HepG2 (cell line): ENCODE measurements around the gene PSEN2. TPM values are rescaled to one million over a fixed set of nuclear protein-coding genes. Genes with fewer than 3 reads are reported as not detected.

ENCODE experiments used
- CBX5 ChIP-seq: sonication (generic); formaldehyde crosslinking; IDR thresholded peaks from 2 replicates; pipeline ENCODE4 v1.4.0; 2020; ENCODE audit warnings: missing genetic modification reagents, borderline replicate concordance
- CCDC6 ChIP-seq: sonication (generic); formaldehyde crosslinking; IDR thresholded peaks from 2 replicates; pipeline ENCODE4 v1.8.1; 2022; ENCODE audit warnings: mild to moderate bottlenecking, missing genetic modification reagents, moderate library complexity
- DBP ChIP-seq: sonication (generic); formaldehyde crosslinking; IDR thresholded peaks from 2 replicates; pipeline ENCODE4 v1.4.0; 2020; ENCODE audit warnings: missing genetic modification reagents; ENCODE audit errors: not compliant biosample characterization
- GPBP1L1 ChIP-seq: sonication (generic); formaldehyde crosslinking; IDR thresholded peaks from 2 replicates; pipeline ENCODE4 v1.5.0; 2020; ENCODE audit warnings: mild to moderate bottlenecking, missing genetic modification reagents
- HIC2 ChIP-seq: sonication (generic); formaldehyde crosslinking; IDR thresholded peaks from 2 replicates; pipeline ENCODE4 v1.9.0; 2022; ENCODE audit warnings: low read depth, missing genetic modification reagents
- JUND ChIP-seq: sonication (generic); formaldehyde crosslinking; IDR thresholded peaks from 2 replicates; pipeline ENCODE4 v1.8.0; 2022; ENCODE audit warnings: mild to moderate bottlenecking, missing genetic modification reagents
- KLF15 ChIP-seq: sonication (generic); formaldehyde crosslinking; IDR thresholded peaks from 2 replicates; pipeline ENCODE4 v1.8.1; 2023; ENCODE audit warnings: borderline replicate concordance, mild to moderate bottlenecking, inconsistent platforms, missing genetic modification reagents, mixed read lengths
- PAXIP1 ChIP-seq: sonication (generic); formaldehyde crosslinking; conservative IDR thresholded peaks from 2 replicates; pipeline ENCODE4 v1.4.0; 2020; ENCODE audit warnings: mild to moderate bottlenecking, missing genetic modification reagents, moderate library complexity
- SP5 ChIP-seq: IDR thresholded peaks from 2 replicates; pipeline ENCODE4 v1.6.1; 2016; ENCODE audit warnings: low read depth, borderline replicate concordance
- SYNCRIP ChIP-seq: fragments of 200-400 bp; formaldehyde crosslinking; IDR thresholded peaks from 2 replicates; pipeline ENCODE4 v1.6.1; 2018; ENCODE audit warnings: mild to moderate bottlenecking, low read depth, low read length; ENCODE audit not compliant: insufficient read depth
- TARDBP ChIP-seq: sonication (generic); formaldehyde crosslinking; IDR thresholded peaks from 2 replicates; pipeline ENCODE4 v1.8.0; 2022; ENCODE audit warnings: mild to moderate bottlenecking, missing genetic modification reagents
- TFDP2 ChIP-seq: sonication (generic); formaldehyde crosslinking; IDR thresholded peaks from 2 replicates; pipeline ENCODE4 v1.4.0; 2020; ENCODE audit warnings: missing genetic modification reagents
- TMF1 ChIP-seq: sonication (generic); formaldehyde crosslinking; IDR thresholded peaks from 2 replicates; pipeline ENCODE4 v1.8.1; 2022; ENCODE audit warnings: low read depth, missing genetic modification reagents
- ZBTB7A ChIP-seq: sonication (generic); formaldehyde crosslinking; IDR thresholded peaks from 2 replicates; pipeline ENCODE4 v1.8.0; 2022; ENCODE audit warnings: mild to moderate bottlenecking, missing genetic modification reagents
- ZNF512 ChIP-seq: sonication (generic); formaldehyde crosslinking; IDR thresholded peaks from 2 replicates; pipeline ENCODE4 v1.4.0; 2020; ENCODE audit warnings: mild to moderate bottlenecking, missing genetic modification reagents
- ZNF564 ChIP-seq: sonication (generic); formaldehyde crosslinking; IDR thresholded peaks from 2 replicates; pipeline ENCODE4 v1.8.1; 2023; ENCODE audit warnings: mild to moderate bottlenecking, missing genetic modification reagents
- ZNF720 ChIP-seq: sonication (generic); formaldehyde crosslinking; IDR thresholded peaks from 2 replicates; pipeline ENCODE4 v1.4.0; 2020; ENCODE audit warnings: missing genetic modification reagents
- ZNF850 ChIP-seq: sonication (generic); formaldehyde crosslinking; conservative IDR thresholded peaks from 2 replicates; pipeline ENCODE4 v1.9.0; 2021; ENCODE audit warnings: mild to moderate bottlenecking, missing genetic modification reagents
- polyA plus RNA-seq, 8 experiments: library from polyadenylated mRNA; depleted of rRNA in 3 of 8; stranded (reverse) in 7 of 8; unstranded in 1 of 8; fragments of >200 nt; fragmentation: Illumina TruSeq in 4 of 8; extraction: Trizol in 4 of 8; gene quantifications; 2 replicates each; pipeline versions ENCODE4 v1.2.1 to v1.2.3, GENCODE V29; 2011 to 2016; ENCODE audit warnings: low read depth in 4 of 8, missing spikeins in 1 of 8, mixed read lengths in 1 of 8; ENCODE audit not compliant: insufficient read depth in 1 of 8
- total RNA-seq, 5 experiments: library from RNA; depleted of rRNA; stranded (reverse); fragments of >200 nt; fragmentation: Illumina TruSeq; extraction: Trizol; gene quantifications; 2 replicates each; pipeline ENCODE4 v1.2.3, GENCODE V29; 2016; ENCODE audit warnings: low read depth in 1 of 5

Gene PSEN2
- total and polyA plus RNA-seq, 2 of the 13 experiments (the other 11 are each of a cell fraction or from before 2014, with no cell fraction given): 5.9 to 13.1 TPM

- TF ChIP-seq HIC2 (CRISPR knock-in tag) (no peak; the same call in 1 of the 2 replicates), CBX5 (CRISPR knock-in tag) (no peak; the same call in 1 of the 2 replicates), SP5 (CRISPR knock-in tag) (no peak), TARDBP (CRISPR knock-in tag) (peak; percentile 7; the same call in 1 of the 2 replicates), ZNF850 (CRISPR knock-in tag) (no peak), SYNCRIP (no peak), CCDC6 (CRISPR knock-in tag) (peak; percentile 84), GPBP1L1 (CRISPR knock-in tag) (no peak), PAXIP1 (CRISPR knock-in tag) (peak; percentile 61), ZBTB7A (CRISPR knock-in tag) (peak; percentile 77; the same call in 1 of the 2 replicates), TFDP2 (CRISPR knock-in tag) (peak; percentile 39; the same call in 1 of the 2 replicates), ZNF720 (CRISPR knock-in tag) (no peak), ZNF512 (CRISPR knock-in tag) (no peak), DBP (CRISPR knock-in tag) (no peak), TMF1 (CRISPR knock-in tag) (0 out of 2 replicates have a peak, but pooled peaks have one; percentile 8), ZNF564 (CRISPR knock-in tag) (peak; percentile 69; the same call in 1 of the 2 replicates), KLF15 (CRISPR knock-in tag) (no peak), JUND (CRISPR knock-in tag) (0 out of 2 replicates have a peak, but pooled peaks have one; percentile 17)
Observed at GRCh38 chr1:226940029-226940805, 69.8 kb downstream of the PSEN2 start, which contains the start of gene COQ8A (continued).
